ENCODE data around the gene DNAJC19.

DNA sequence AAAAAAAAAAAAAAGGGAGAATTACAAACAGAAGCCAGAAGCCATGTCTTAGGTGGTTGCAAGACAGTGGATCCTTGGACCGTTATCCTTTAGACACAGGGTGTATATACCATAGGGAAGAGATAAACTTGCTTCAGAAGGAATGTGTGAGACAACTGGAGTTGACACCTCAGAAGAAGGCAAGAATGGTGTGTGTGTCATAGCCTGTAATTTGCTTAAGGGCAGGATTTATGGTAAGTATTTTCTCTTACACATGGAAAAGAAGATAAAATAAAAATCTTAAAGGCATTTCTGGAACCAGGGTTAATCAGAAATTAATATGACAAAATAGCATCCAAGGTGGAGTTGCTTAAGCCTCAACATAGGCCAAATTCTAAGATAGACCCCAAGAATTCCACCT lies 19.3 kb upstream of the DNAJC19 start:
- no peak for TF ChIP-seq ZNF121 (tag by site-specific recombination; IDR thresholded peaks at IDR 0.05)
- TF ChIP-seq ZNF391 (tag by site-specific recombination; IDR thresholded peaks at IDR 0.05; ENCODE audit: borderline replicate concordance, low read depth): no peak

Measured in HEK293 (cell line).